Measurements from ENCODE around the gene ERGIC3.
"Not testable (repeated sequence)": the region's sequence is repeated elsewhere in the genome, so short reads cannot be mapped to it uniquely, and the experiment has no call there.

Gene ERGIC3

DNA sequence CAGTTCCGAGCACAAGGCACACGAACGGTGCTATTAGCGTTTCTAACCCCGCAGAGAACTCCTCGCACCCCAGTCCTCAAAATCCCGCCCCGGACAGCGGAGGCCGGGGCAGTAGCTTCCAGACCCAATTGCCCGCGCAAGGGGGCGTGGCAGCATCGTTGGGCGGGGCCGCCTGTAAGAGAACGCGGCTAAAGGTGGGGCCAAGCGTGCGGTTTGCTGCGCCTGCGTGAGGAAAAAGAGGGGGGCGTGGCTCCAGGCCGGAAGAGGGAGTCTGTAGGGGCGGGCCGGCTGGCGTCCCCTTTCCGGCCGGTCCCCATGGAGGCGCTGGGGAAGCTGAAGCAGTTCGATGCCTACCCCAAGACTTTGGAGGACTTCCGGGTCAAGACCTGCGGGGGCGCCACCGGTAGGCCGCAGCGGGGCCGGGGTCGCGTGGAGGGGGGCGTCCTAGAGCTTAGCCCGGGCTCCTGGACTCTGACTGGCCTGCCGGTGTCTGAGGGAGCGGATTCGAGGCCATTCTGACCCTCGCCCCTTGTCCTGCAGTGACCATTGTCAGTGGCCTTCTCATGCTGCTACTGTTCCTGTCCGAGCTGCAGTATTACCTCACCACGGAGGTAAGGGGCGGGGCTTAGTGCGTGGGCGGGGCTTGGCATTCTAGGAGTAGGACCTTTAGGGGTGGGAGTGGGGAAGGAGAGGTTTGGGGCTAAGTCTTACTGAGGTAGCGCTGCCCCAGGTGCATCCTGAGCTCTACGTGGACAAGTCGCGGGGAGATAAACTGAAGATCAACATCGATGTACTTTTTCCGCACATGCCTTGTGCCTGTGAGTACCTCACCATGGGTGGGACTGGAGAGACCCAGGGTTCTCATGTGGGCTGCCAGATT, at the start of gene ERGIC3:
ERGIC3 (plus strand) TSS at position 296 of the 880 bp plus-strand sequence; CDS start at position 316, 20 bp downstream.
- DNase-seq (ENCODE audit: low spot score): peak; percentile 97

DNA sequence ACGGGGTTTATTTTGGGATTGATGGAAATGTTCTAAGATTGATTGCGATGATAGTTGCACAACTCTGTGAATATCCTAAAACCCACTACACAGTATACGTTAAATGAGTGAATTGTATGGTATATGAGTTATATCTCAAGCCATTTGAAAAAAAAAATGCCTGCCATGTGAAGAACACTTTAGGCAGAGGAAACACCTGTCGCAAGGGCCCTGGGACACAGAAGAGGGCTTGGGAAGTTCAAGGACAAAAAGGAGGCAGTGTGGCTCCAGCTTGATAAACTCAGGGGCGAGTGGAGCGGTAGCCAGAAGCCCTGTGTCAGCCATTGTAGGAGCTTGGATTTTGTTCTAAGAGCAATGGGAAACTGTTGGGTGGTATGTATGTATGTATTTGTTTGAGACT, 49.5 kb upstream of the ERGIC3 start:
- DNase-seq (ENCODE audit: low spot score): no peak

DNA sequence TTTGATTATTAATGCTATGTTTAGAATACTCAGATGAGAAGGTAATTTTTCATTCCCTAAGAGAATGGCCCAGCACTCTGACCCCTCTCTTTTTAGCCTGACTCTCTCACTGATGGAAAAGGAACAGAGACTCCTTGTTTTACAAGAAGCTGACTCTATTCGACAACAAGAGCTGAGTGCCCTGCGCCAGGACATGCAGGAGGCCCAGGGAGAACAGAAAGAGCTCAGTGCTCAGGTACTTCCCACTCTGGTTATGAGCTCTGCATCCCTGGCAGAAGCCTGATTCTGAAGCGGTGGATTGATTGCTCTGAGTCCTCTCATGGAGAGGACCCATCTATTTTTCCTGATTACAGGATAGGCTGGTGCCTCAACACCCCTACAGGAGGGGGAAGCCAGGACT, 45.4 kb upstream of the ERGIC3 start:
- DNase-seq (ENCODE audit: low spot score): no peak

DNA sequence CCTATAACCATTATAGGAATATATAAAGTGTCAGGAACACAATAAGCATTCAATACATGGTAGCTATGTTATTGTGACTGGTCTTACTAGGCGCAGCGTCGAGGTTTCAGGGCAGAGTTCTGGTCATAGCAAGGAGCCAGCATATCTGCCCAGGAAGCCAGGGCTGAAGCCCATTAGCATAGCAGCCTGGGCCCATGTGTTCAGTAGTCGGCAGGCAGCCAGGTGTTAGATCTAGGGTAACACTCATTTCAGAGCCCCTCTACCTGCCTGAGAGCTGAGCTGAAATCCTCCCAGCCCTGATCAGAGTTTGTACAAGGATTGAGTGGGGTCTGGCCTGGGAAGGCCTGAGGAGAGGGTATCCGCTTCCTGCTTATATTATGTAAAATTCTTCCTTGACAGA, 44.6 kb upstream of the ERGIC3 start:
- no peak for DNase-seq (ENCODE audit: low spot score)

DNA sequence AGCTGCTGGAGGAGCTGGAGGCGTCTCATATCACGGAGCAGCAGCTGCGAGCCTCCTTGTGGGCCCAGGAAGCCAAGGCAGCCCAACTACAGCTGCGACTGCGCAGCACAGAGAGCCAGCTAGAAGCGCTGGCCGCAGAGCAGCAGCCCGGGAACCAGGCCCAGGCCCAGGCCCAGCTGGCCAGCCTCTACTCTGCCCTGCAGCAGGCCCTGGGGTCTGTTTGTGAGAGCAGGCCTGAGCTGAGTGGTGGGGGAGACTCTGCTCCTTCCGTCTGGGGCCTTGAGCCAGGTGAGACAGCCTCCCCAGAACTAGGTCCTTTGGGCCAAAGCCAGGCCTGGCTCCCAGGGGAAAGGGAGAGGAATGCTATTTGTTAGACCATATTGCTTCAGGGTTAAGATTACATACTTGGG, 44.1 kb upstream of the ERGIC3 start:
- no peak for DNase-seq (ENCODE audit: low spot score)

DNA sequence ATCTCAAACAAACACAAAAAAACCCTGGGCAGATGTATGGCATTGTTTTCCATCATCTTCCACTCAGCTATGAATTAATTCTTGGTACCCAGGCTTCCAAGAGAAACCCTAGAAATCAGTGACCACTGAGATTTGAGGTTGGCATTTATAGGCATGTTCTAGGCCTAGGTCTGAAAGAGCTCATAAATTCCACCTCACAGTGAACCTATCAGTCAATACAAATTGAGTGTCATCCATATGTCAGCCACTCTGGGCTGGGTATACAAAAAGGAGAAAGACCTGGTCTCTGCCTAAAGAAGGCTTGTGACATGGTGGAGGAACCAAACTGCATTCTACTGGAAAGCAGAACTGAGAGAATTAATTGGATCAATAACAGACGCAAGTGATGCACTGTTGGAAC, 42.6 kb upstream of the ERGIC3 start:
- DNase-seq (ENCODE audit: low spot score): no peak

DNA sequence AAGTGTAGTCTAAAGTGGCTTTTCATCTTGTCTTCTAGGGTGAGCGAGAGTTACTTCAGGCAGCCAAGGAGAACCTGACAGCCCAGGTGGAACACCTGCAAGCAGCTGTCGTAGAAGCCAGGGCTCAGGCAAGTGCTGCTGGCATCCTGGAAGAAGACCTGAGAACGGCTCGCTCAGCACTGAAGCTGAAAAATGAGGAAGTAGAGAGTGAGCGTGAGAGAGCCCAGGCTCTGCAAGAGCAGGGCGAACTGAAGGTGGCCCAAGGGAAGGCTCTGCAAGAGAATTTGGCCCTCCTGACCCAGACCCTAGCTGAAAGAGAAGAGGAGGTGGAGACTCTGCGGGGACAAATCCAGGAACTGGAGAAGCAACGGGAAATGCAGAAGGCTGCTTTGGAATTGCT, 39.5 kb upstream of the ERGIC3 start:
- DNase-seq (ENCODE audit: low spot score): no peak

DNA sequence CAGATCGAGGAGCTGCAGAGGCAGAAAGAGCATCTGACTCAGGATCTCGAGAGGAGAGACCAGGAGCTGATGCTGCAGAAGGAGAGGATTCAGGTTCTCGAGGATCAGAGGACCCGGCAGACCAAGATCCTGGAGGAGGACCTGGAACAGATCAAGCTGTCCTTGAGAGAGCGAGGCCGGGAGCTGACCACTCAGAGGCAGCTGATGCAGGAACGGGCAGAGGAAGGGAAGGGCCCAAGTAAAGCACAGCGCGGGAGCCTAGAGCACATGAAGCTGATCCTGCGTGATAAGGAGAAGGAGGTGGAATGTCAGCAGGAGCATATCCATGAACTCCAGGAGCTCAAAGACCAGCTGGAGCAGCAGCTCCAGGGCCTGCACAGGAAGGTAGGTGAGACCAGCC, 38.6 kb upstream of the ERGIC3 start:
- DNase-seq (ENCODE audit: low spot score): no peak

DNA sequence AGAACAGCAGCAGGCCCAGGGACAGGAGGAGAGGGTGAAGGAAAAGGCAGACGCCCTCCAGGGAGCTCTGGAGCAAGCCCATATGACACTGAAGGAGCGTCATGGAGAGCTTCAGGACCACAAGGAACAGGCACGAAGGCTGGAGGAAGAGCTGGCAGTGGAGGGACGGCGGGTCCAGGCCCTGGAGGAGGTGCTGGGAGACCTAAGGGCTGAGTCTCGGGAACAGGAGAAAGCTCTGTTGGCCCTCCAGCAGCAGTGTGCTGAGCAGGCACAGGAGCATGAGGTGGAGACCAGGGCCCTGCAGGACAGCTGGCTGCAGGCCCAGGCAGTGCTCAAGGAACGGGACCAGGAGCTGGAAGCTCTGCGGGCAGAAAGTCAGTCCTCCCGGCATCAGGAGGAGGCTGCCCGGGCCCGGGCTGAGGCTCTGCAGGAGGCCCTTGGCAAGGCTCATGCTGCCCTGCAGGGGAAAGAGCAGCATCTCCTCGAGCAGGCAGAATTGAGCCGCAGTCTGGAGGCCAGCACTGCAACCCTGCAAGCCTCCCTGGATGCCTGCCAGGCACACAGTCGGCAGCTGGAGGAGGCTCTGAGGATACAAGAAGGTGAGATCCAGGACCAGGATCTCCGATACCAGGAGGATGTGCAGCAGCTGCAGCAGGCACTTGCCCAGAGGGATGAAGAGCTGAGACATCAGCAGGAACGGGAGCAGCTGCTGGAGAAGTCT, 37.9 kb upstream of the ERGIC3 start:
- DNase-seq (ENCODE audit: low spot score): no peak

DNA sequence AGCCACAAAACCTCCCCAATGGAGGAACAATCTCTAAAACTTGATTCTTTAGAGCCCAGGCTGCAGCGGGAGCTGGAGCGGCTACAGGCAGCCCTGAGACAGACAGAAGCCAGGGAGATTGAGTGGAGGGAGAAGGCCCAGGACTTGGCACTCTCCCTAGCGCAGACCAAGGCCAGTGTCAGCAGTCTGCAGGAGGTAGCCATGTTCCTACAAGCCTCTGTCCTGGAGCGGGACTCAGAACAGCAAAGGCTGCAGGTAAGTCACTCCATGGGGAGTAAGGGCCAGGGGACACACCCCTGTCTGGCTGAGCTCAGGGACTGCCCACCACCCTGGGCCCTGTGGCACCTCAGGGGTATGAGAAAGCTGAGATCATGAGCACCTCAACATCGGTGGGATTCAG, 37.1 kb upstream of the ERGIC3 start:
- DNase-seq (ENCODE audit: low spot score): no peak

DNA sequence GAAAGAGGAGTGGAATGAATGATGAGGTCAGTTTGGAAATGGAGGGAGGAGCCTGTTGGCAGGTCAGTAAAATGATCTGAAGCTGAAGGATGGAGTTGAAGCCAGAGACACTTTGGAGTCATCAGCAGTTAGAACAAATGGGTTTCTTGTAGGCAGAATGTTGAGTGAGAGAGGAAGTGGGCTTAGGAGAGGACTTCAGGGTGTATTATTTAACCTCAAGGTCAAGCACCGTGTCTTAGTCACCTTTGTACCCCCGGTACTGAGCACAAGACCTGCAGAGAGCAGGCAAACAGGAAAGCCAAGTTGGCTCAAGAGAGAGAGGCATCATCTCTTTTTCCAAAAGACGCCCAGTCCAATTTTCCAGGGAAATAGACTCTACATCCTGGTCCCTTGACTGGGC, 35.7 kb upstream of the ERGIC3 start:
- DNase-seq (ENCODE audit: low spot score): no peak

DNA sequence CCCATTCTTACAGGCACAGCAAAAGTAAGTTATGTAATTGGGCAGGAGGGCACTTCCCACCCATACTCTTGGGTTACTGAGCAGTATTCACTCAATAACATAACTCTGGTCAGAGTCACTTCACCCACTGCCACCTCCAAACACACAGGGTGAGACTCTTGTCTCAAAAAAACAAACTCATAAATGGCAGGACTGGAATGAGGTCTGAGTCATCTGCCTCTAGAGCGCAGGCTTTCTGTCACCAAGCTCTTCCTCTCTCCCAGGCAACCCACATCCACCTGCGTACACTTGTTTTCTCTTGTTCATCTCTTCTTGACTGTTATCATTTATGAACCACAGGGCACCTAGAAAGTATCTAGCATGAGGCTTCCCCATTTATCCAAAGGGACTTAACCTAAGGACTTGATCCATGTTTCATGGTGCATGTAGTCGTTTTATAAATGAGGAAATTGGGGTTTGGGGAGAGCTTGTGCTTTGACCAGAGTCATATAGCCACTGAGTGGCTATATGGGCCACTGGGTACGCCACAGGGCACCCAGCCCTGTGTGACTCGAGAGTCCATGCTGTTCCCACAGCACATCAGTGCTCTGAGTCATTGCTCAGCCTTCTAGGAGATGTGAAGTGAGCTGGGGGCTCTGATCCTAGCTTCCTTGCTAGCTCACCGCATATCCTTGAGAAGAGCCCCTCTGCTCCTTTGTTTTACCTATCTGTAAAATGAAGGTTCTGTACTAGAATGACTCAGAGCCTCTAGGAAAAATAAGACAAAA, 34.8 kb upstream of the ERGIC3 start:
- DNase-seq (ENCODE audit: low spot score): peak; percentile 23

DNA sequence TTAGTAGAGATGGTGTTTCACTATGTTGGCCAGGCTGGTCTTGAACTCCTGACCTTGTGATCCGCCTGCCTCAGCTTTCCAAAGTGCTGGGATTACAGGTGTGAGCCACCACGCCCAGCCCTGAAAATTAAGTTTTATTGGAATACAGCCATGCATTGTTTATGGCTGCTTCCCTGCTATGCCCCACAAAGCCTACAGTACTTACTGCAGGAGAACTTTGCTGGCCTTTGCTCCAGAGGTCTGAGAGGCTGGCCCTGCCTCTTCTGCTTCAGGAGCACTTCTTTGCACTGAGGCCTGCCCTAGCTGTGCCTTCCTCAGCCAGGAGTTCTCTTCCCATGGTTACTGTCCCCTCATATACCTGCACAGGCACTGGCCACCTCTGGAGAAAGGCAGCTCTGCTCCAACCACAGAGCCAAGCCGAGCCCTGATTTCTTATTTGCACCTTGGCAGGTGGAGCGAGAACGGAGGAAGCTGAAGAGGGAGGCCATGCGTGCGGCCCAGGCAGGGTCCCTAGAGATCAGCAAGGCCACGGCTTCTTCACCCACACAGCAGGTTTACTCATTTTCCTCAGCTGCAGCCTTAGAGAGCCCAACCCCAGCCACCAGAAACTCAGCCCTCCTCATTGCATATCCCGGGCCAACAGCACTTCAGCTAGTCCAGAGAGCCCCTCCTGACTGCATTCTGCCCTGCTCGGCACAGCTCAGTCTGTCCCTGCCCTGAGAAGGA, 33.2 kb upstream of the ERGIC3 start:
- no peak for DNase-seq (ENCODE audit: low spot score)

DNA sequence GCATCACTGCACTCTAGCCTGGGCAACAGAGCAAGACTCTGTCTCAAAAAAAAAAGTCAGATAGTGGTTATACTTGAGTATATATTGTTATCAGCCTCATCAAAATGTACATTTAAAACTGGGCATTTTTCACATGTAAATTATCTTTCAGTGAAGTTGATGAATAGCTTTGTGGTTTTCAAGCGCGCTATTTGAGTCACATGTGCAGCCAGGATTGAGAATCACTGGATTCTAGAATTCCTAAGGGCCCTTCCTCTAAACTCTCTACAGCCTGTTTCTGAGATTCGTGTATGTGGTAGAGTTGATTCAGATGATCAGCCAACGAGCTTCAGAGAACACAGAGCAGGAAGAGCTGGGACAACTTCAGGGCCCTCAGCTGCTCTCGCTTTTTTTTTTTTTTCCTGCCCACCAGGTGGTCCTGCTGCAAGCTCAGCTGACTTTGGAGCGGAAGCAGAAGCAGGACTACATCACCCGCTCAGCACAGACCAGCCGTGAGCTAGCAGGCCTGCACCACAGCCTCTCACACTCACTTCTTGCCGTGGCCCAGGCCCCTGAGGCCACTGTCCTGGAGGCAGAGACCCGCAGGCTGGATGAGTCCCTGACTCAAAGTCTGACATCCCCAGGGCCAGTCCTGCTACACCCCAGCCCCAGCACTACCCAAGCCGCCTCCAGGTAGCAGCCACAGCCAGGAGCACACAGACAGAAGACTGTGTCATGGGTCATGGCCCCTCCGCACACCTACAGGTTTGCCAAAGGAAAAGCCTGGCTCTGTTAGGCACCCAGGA, 30.7 kb upstream of the ERGIC3 start:
- DNase-seq (ENCODE audit: low spot score): no peak

DNA sequence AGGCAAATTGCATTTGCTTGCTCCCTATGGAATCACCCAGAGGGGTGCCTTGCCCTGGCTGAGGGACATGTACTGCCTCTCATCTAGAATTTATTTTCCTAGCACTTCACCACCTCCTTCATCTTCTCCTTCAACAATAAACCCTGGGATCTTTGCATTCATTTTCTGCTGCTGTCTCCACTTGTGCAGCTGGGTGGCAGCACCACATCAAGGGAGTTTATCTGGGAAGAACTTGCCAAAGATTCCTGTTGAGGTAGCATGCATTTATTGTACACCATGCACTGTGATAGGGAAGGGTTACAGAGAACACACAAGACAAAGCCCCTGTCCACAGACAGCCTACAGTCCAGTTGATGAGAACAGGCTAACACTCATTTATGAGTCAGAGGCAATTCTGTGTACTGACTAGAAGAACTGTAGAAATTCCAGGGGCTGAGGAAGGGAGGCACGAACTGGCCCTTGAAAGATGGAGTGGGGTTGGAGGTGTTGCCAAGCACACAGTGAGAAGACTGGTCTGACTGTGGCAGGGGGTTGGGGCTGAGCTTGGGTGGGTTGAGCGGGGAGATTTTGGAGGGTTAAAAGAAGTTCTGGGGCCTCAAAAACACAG, 30.0 kb upstream of the ERGIC3 start:
- no peak for DNase-seq (ENCODE audit: low spot score)

DNA sequence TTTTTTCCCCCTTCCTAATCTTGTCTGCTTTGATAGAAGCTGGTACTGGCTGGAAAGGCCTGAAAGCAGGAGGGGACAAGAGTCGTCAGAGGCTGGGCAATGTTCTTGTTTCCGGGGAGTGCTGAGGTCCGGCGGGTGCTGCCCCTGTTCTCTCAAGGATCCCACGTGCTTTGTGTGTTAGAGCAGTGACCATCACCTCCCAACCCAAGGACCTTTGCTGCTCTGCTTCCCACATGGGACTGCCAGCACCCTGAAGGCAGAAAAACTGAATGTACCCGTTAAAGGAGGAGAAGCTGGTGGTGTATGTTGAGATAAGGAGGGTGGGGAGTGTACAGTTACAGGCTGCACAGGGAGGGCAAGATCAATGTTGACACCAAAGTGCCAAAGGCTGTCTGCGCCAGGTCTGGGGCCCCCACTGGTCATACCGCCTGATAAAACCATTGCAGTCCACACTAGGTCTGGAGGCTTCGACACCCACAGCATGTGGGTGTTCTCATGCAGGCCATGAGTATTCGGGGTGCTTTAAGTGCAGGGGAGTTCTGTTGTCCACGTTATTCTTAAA, 27.4 kb upstream of the ERGIC3 start:
- no peak for DNase-seq (ENCODE audit: low spot score)

DNA sequence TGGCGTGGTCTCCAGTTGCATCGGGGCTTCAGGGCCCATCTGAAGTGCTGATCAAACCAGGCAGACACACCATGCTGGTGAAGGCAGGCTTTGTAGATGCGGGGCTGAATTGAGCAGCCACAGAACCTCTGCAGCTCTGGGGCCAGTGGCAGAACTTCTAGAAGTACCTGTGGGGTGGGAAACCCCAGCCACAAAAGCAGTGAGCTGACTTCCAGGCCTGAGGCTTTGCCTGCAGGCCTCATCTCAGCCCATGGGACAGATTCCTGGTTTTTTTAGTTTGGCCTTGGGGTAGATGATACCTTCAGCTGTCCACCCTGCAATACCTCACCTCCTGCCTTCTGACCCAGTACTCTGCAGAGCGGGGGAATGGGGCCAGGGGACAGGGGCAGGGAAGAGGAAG, 26.5 kb upstream of the ERGIC3 start:
- DNase-seq (ENCODE audit: low spot score): no peak

DNA sequence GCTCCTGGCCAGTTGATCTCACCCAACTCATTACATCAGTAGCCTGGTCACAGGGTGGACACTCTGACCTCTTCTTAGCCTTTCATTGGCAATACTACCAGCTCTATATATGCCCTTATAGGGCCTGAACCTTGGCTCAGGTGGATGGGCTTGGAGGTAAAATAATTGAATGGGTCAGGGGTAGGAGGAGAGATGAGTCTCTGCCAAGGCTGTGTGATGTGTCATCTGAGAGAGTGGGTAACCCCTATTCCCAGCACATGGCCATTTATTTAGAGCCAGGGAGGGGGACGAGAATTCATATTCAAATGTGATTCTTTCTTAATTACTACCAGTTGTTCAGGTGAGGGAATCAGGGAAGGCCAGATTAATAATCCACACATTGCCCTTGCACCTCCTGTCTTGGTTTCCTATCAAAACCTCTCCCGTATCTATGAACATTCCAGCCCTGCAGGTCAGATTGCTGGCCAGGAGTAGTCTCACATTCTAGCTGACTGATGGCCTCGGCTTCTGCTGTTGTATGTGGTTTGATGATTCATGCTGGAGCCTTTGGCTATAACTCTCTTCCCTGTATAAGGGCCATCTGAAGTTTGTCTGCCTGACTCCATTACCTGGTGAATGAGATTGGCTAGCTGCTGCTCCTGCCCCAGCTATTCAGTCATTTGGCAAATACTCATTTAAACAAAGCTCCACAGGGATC, 25.8 kb upstream of the ERGIC3 start:
- no peak for DNase-seq (ENCODE audit: low spot score)

DNA sequence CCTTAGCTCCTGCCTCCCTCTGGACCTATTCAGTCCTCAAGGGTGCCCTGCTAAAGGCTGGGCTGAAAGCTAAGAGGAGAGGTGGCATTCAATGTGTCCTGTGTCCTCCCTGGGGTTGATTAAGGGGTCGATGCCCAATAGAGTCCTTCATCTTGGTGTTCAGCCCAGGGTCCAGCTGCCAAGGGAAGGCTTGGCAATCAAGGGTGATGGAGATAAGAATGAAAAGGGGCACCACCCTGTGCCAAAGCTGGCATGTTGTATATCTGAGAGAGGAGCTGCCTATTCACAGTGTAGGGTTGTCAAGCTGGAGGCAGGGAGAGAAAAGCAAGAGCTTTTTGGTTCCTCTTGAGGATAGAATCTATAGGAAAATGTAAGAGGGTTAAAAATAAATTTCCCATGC, 24.8 kb upstream of the ERGIC3 start:
- no peak for DNase-seq (ENCODE audit: low spot score)

DNA sequence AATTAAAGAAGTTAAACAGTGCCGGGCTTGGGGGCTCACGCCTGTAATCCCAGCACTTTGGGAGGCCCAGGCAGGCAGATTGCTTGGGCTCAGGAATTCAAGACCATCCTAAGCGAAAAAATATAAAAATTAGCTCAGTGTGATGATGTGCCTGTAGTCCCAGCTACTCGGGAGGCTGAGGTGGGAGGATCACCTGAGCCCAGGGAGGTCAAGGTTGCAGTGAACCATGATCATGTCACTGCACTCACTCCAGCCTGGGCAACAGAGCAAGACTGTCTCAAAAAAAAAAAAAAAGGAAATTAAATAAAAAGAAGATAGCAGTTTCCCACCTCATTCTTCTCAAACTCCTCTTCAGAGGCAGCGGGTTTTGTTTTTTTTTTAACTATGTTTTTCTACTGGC, 24.1 kb upstream of the ERGIC3 start:
- DNase-seq (ENCODE audit: low spot score): not testable (repeated sequence)

Data from activated CD4-positive, alpha-beta T cell treated with anti-CD3 and anti-CD28 coated beads, Interleukin-2, Interleukin-4, amounts not matched to agents 100 ng/mL and 50 ng/mL, durations not matched to agents 16 hours and 8 hours (primary cell).